IPS-18a (cell line): ENCODE results near the gene EBF4.

ENCODE experiments used
- H3K27ac ChIP-seq: one replicate; pipeline ENCODE4 v1.5.1; 2013; ENCODE audit warnings: low read length
- H3K27me3 ChIP-seq: one replicate; pipeline ENCODE4 v1.6.1; 2013; ENCODE audit warnings: mild to moderate bottlenecking, low read length; ENCODE audit not compliant: control insufficient read depth, insufficient read depth
- H3K36me3 ChIP-seq: one replicate; pipeline ENCODE4 v1.6.1; 2013; ENCODE audit warnings: low read depth, low read length; ENCODE audit not compliant: control insufficient read depth
- H3K4me1 ChIP-seq: one replicate; pipeline ENCODE4 v1.6.1; 2013; ENCODE audit warnings: low read depth, low read length; ENCODE audit not compliant: control insufficient read depth
- H3K4me3 ChIP-seq: one replicate; pipeline ENCODE4 v1.5.1; 2013; ENCODE audit warnings: low read length
- H3K9ac ChIP-seq: one replicate; pipeline ENCODE4 v1.6.1; 2013; ENCODE audit warnings: mild to moderate bottlenecking, low read length, moderate library complexity
- H3K9me3 ChIP-seq: one replicate; pipeline ENCODE4 v1.6.1; 2013; ENCODE audit warnings: low read depth, low read length; ENCODE audit not compliant: control insufficient read depth

The EBF4 gene

GRCh38 chr20:2738331-2739041 is 45.9 kb downstream of the EBF4 start:
- Histone ChIP-seq H3K9me3 (no peaks in the 10 kb centered on the region), H3K36me3 (no peaks in the 10 kb centered on the region), H3K27ac (no peak overlapping the region), H3K9ac (no peak overlapping the region), H3K4me1 (peaks cover 9% of the 10 kb centered on the region), H3K4me3 (no peak overlapping the region), H3K27me3 (peaks cover 11% of the 10 kb centered on the region)

- Histone ChIP-seq H3K9me3 (no peaks in the 10 kb centered on the region), H3K4me3 (no peak overlapping the region)
These were observed 46.4 kb downstream of the EBF4 start for GRCh38 chr20:2739042-2739398.

GRCh38 chr20:2740702-2741101 is 48.1 kb downstream of the EBF4 start:
- Histone ChIP-seq H3K4me1 (peaks cover 9% of the 10 kb centered on the region), H3K9ac (no peak overlapping the region), H3K27me3 (peaks cover 21% of the 10 kb centered on the region), H3K9me3 (no peaks in the 10 kb centered on the region), H3K4me3 (no peak overlapping the region), H3K36me3 (no peaks in the 10 kb centered on the region), H3K27ac (no peak overlapping the region)

More at GRCh38 chr20:2739042-2739398, 46.4 kb downstream of the EBF4 start:
- Histone ChIP-seq H3K4me1 (peaks cover 9% of the 10 kb centered on the region), H3K27ac (no peak overlapping the region), H3K36me3 (no peaks in the 10 kb centered on the region), H3K9ac (no peak overlapping the region), H3K27me3 (peaks cover 14% of the 10 kb centered on the region)

GRCh38 chr20:2741463-2741862 is 48.9 kb downstream of the EBF4 start:
- Histone ChIP-seq H3K27me3 (peaks cover 29% of the 10 kb centered on the region), H3K27ac (no peak overlapping the region), H3K4me3 (no peak overlapping the region), H3K9me3 (no peaks in the 10 kb centered on the region), H3K4me1 (peaks cover 9% of the 10 kb centered on the region), H3K9ac (no peak overlapping the region), H3K36me3 (no peaks in the 10 kb centered on the region)

GRCh38 chr20:2741881-2742280 is 49.3 kb downstream of the EBF4 start:
- H3K4me3 ChIP-seq = no peak overlapping the region
- no peak overlapping the region for H3K27ac ChIP-seq
- peaks cover 33% of the 10 kb centered on the region for H3K27me3 ChIP-seq
- H3K9ac ChIP-seq = no peak overlapping the region
- H3K9me3 ChIP-seq = no peaks in the 10 kb centered on the region
- no peaks in the 10 kb centered on the region for H3K36me3 ChIP-seq
- peaks cover 9% of the 10 kb centered on the region for H3K4me1 ChIP-seq

- Histone ChIP-seq H3K4me3 (no peak overlapping the region), H3K9ac (no peak overlapping the region), H3K4me1 (peaks cover 9% of the 10 kb centered on the region), H3K36me3 (no peaks in the 10 kb centered on the region), H3K27me3 (peaks cover 39% of the 10 kb centered on the region), H3K27ac (no peak overlapping the region), H3K9me3 (no peaks in the 10 kb centered on the region)
These were observed 49.9 kb downstream of the EBF4 start for GRCh38 chr20:2742431-2742830.

GRCh38 chr20:2742934-2743559 is 50.5 kb downstream of the EBF4 start:
- H3K4me3 ChIP-seq = no peak overlapping the region
- H3K4me1 ChIP-seq = peaks cover 10% of the 10 kb centered on the region
- no peaks in the 10 kb centered on the region for H3K36me3 ChIP-seq
- H3K27ac ChIP-seq = no peak overlapping the region
- no peaks in the 10 kb centered on the region for H3K9me3 ChIP-seq
- H3K27me3 ChIP-seq = peaks cover 45% of the 10 kb centered on the region
- no peak overlapping the region for H3K9ac ChIP-seq

GRCh38 chr20:2745060-2745910 is 52.7 kb downstream of the EBF4 start:
- H3K9ac ChIP-seq = no peak overlapping the region
- H3K4me3 ChIP-seq = no peak overlapping the region
- H3K27me3 ChIP-seq = peaks cover 67% of the 10 kb centered on the region
- no peak overlapping the region for H3K27ac ChIP-seq
- no peaks in the 10 kb centered on the region for H3K36me3 ChIP-seq
- no peaks in the 10 kb centered on the region for H3K9me3 ChIP-seq
- H3K4me1 ChIP-seq = peaks cover 12% of the 10 kb centered on the region

- Histone ChIP-seq H3K4me3 (no peak overlapping the region), H3K36me3 (no peaks in the 10 kb centered on the region), H3K9ac (no peak overlapping the region), H3K27me3 (peaks cover 75% of the 10 kb centered on the region), H3K4me1 (peaks cover 16% of the 10 kb centered on the region), H3K27ac (no peak overlapping the region), H3K9me3 (no peaks in the 10 kb centered on the region)
These were observed 53.5 kb downstream of the EBF4 start for GRCh38 chr20:2745936-2746635.

GRCh38 chr20:2746636-2747265 is 54.2 kb downstream of the EBF4 start:
- peaks cover 21% of the 10 kb centered on the region for H3K4me1 ChIP-seq
- H3K36me3 ChIP-seq = no peaks in the 10 kb centered on the region
- H3K9ac ChIP-seq = no peak overlapping the region
- no peaks in the 10 kb centered on the region for H3K9me3 ChIP-seq
- H3K27me3 ChIP-seq = peaks cover 81% of the 10 kb centered on the region
- H3K27ac ChIP-seq = no peak overlapping the region
- no peak overlapping the region for H3K4me3 ChIP-seq
